Testis (tissue), 3 donors: Measurements from ENCODE around the gene SEMA4G. TPM values are rescaled to one million over a fixed set of nuclear protein-coding genes. Genes with fewer than 3 reads are reported as not detected.

Experiments used
- DNase-seq: peaks from one replicate; pipeline ENCODE4 v3.0.0-alpha.2; 2019
- H3K27ac ChIP-seq, 2 donors: fragments of 200-600 bp; sonication (generic); one replicate each; pipeline ENCODE4 v1.5.1; 2019
- H3K27me3 ChIP-seq: fragments of 200-600 bp; sonication (generic); one replicate; pipeline ENCODE4 v1.5.1; 2019
- H3K36me3 ChIP-seq: fragments of 200-600 bp; sonication (generic); one replicate; pipeline ENCODE4 v1.5.1; 2017; ENCODE audit warnings: low read depth; ENCODE audit errors: missing control alignments
- H3K4me1 ChIP-seq: fragments of 200-600 bp; sonication (generic); one replicate; pipeline ENCODE4 v1.5.1; 2019
- H3K4me3 ChIP-seq, 2 donors: fragments of 200-600 bp; sonication (generic); one replicate each; pipeline ENCODE4 v1.5.1; 2017 to 2019
- H3K9me3 ChIP-seq: fragments of 200-600 bp; sonication (generic); one replicate; pipeline ENCODE4 v1.5.1; 2017
- CTCF ChIP-seq, 3 experiments: fragments of 450-650 bp in 2 of 3; fragments of 200-600 bp in 1 of 3; sonication (generic) in 1 of 3; IDR thresholded peaks; one replicate each; pipeline ENCODE4 v1.5.1; 2016 to 2019; ENCODE audit warnings: antibody characterized with exemption in 3 of 3, mild to moderate bottlenecking in 2 of 3, moderate library complexity in 1 of 3
- POLR2A ChIP-seq: fragments of 450-650 bp; IDR thresholded peaks from one replicate; pipeline ENCODE4 v1.6.1; 2017; ENCODE audit warnings: antibody characterized with exemption, mild to moderate bottlenecking, moderate library complexity
- WGBS, 2 donors: methylation state at CpG; one replicate each; pipeline ENCODE4 v1.1.5; 2018; 5-methylcytosine and 5-hydroxymethylcytosine counted together
- intact Hi-C: fragments of 100-400 bp; cut with DNase I; formaldehyde crosslinking; loops from one replicate; pipeline ENCODE4 v1.15.1; 2023; ENCODE audit warnings: low total_unique reads
- polyA plus RNA-seq: library from polyadenylated mRNA; stranded (reverse); fragments of 350-450 nt; fragmentation: Illumina TruSeq; extraction: RNeasy Lipid Tissue Mini Kit (QIAGEN cat#74804); gene quantifications from one replicate; pipeline ENCODE4 v1.2.3, GENCODE V29; 2014; ENCODE audit warnings: low read depth, low replicate concordance; ENCODE audit not compliant: insufficient read depth
- total RNA-seq, 2 donors: library from RNA; depleted of rRNA; stranded (reverse); fragments of >200 nt; gene quantifications; one replicate each; pipeline ENCODE4 v1.2.3, GENCODE V29; 2016

SEMA4G gene
- total and polyA plus RNA-seq, 3 donors from 2014 or later: 4.8 to 7.2 (median 6.2) TPM

GRCh38 chr10:101013365-101013825 is 44.1 kb downstream of the SEMA4G start:
- peaks cover 11% of the 10 kb centered on the region for H3K4me1 ChIP-seq
- TF ChIP-seq POLR2A (no peak), CTCF (IDR thresholded peaks at IDR 0.05) (no peak)
- no peak overlapping the region for H3K4me3 ChIP-seq
- no peaks in the 10 kb centered on the region for H3K9me3 ChIP-seq
- intact Hi-C loops: no loop called here
- H3K27ac ChIP-seq: no peak overlapping the region
- no peaks in the 10 kb centered on the region for H3K36me3 ChIP-seq
- DNase-seq: no peak
- no peaks in the 10 kb centered on the region for H3K27me3 ChIP-seq
- WGBS, 2 donors: 64 to 75% methylated on average over 9 of the region's 9 CpGs

GRCh38 chr10:101014230-101014884 is 45.1 kb downstream of the SEMA4G start:
- H3K27me3 ChIP-seq: no peaks in the 10 kb centered on the region
- TF ChIP-seq POLR2A (no peak), CTCF (IDR thresholded peaks at IDR 0.05) (peak; percentile 81 to 90 (median 82))
- H3K36me3 ChIP-seq: no peaks in the 10 kb centered on the region
- intact Hi-C loops: no loop called here
- peaks cover 17% of the 10 kb centered on the region for H3K4me1 ChIP-seq
- DNase-seq: peak; percentile 89
- H3K9me3 ChIP-seq: no peaks in the 10 kb centered on the region
- no peak overlapping the region for H3K4me3 ChIP-seq
- H3K27ac ChIP-seq: no peak overlapping the region
- WGBS, 2 donors: 28 to 34% methylated on average over 5 to 11 of the region's 11 CpGs

- Histone ChIP-seq H3K27ac (no peak overlapping the region), H3K9me3 (no peaks in the 10 kb centered on the region), H3K27me3 (no peaks in the 10 kb centered on the region), H3K4me1 (peaks cover 17% of the 10 kb centered on the region), H3K4me3 (no peak overlapping the region), H3K36me3 (no peaks in the 10 kb centered on the region)
- 54% methylated on average over 7 of the region's 7 CpGs for WGBS, 2 donors
- TF ChIP-seq POLR2A: no peak
- no peak for TF ChIP-seq CTCF (IDR thresholded peaks at IDR 0.05)
- DNase-seq: no peak
- intact Hi-C loops: no loop called here
Measured at GRCh38 chr10:101014966-101015581, 45.8 kb downstream of the SEMA4G start.

GRCh38 chr10:101015582-101015973 is 46.3 kb downstream of the SEMA4G start:
- no peak for DNase-seq
- H3K27me3 ChIP-seq: no peaks in the 10 kb centered on the region
- no peaks in the 10 kb centered on the region for H3K9me3 ChIP-seq
- no peaks in the 10 kb centered on the region for H3K36me3 ChIP-seq
- H3K27ac ChIP-seq: no peak overlapping the region
- WGBS, 2 donors: 86 to 98% methylated on average over 6 to 8 of the region's 8 CpGs
- no peak for TF ChIP-seq POLR2A
- no peak for TF ChIP-seq CTCF (IDR thresholded peaks at IDR 0.05)
- intact Hi-C loops: no loop called here
- H3K4me3 ChIP-seq: no peak overlapping the region
- H3K4me1 ChIP-seq: peaks cover 17% of the 10 kb centered on the region
